ENCODE results near the gene PTPRM. TPM values are rescaled to one million over a fixed set of nuclear protein-coding genes. Genes with fewer than 3 reads are reported as not detected.

Gene PTPRM
- total RNA-seq, 4 donors from 2014 or later = 170 to 198 (median 182) TPM

GRCh38 chr18:8288472-8289195 is 721.5 kb downstream of the PTPRM start:
- WGBS, 2 donors = 37 to 46% methylated on average over 8 of the region's 8 CpGs
- H3K36me3 ChIP-seq = no peaks in the 10 kb centered on the region
- peak in 1 of 6 experiments; percentile 9 for TF ChIP-seq CTCF (IDR thresholded peaks at IDR 0.05)
- TF ChIP-seq POLR2A (IDR thresholded peaks at IDR 0.05) = no peak
- intact Hi-C loops (cut with DNase I) = no loop called here
- DNase-seq = peak; percentile 89 to 90
- H3K27ac ChIP-seq = peak overlapping the region; percentile 83 to 95 (median 83)
- no peaks in the 10 kb centered on the region for H3K27me3 ChIP-seq
- peaks cover 50 to 54% of the 10 kb centered on the region in 2 donors for H3K4me1 ChIP-seq
- H3K9me3 ChIP-seq = no peaks in the 10 kb centered on the region
- no peak overlapping the region for H3K4me3 ChIP-seq (replicated peaks in 1 of 3)

GRCh38 chr18:8290435-8290834 is 723.3 kb downstream of the PTPRM start:
- Histone ChIP-seq H3K27ac (no peak overlapping the region), H3K36me3 (no peaks in the 10 kb centered on the region), H3K9me3 (no peaks in the 10 kb centered on the region), H3K27me3 (no peaks in the 10 kb centered on the region), H3K4me3 (replicated peaks in 1 of 3) (no peak overlapping the region), H3K4me1 (peaks cover 38 to 41% of the 10 kb centered on the region in 2 donors)
- no peak for TF ChIP-seq CTCF (IDR thresholded peaks at IDR 0.05)
- TF ChIP-seq POLR2A (IDR thresholded peaks at IDR 0.05) = no peak
- intact Hi-C loops (cut with DNase I) = no loop called here
- 49 to 62% methylated on average over 3 of the region's 3 CpGs for WGBS, 2 donors
- no peak for DNase-seq

GRCh38 chr18:8290913-8291312 is 723.8 kb downstream of the PTPRM start:
- no peaks in the 10 kb centered on the region for H3K36me3 ChIP-seq
- peaks cover 33 to 39% of the 10 kb centered on the region in 2 donors for H3K4me1 ChIP-seq
- no peaks in the 10 kb centered on the region for H3K27me3 ChIP-seq
- H3K9me3 ChIP-seq = no peaks in the 10 kb centered on the region
- intact Hi-C loops (cut with DNase I) = no loop called here
- H3K27ac ChIP-seq = no peak overlapping the region
- no peak overlapping the region for H3K4me3 ChIP-seq (replicated peaks in 1 of 3)
- TF ChIP-seq CTCF (IDR thresholded peaks at IDR 0.05) = no peak
- TF ChIP-seq POLR2A (IDR thresholded peaks at IDR 0.05) = no peak
- no peak for DNase-seq
- WGBS, 2 donors = 61 to 66% methylated on average over 1 of the region's 1 CpG

- DNase-seq = no peak
- Histone ChIP-seq H3K9me3 (no peaks in the 10 kb centered on the region), H3K4me1 (peaks cover 11 to 16% of the 10 kb centered on the region in 2 donors), H3K4me3 (replicated peaks in 1 of 3) (no peak overlapping the region), H3K27me3 (no peaks in the 10 kb centered on the region), H3K36me3 (peaks cover 0 to 5% of the 10 kb centered on the region in 2 donors), H3K27ac (no peak overlapping the region)
- intact Hi-C loops (cut with DNase I) = no loop called here
- WGBS, 2 donors = 83 to 89% methylated on average over 2 of the region's 2 CpGs
- TF ChIP-seq POLR2A (IDR thresholded peaks at IDR 0.05) (no peak), CTCF (IDR thresholded peaks at IDR 0.05) (no peak)
Observed at GRCh38 chr18:8293184-8293583, 726.1 kb downstream of the PTPRM start.

GRCh38 chr18:8296886-8297616 is 729.9 kb downstream of the PTPRM start:
- no peak overlapping the region for H3K27ac ChIP-seq
- 94 to 95% methylated on average over 16 of the region's 16 CpGs for WGBS, 2 donors
- no peaks in the 10 kb centered on the region for H3K27me3 ChIP-seq
- peaks cover 9 to 13% of the 10 kb centered on the region in 2 donors for H3K4me1 ChIP-seq
- no peak for TF ChIP-seq POLR2A (IDR thresholded peaks at IDR 0.05)
- no peak for TF ChIP-seq CTCF (IDR thresholded peaks at IDR 0.05)
- DNase-seq = no peak
- no peaks in the 10 kb centered on the region for H3K9me3 ChIP-seq
- intact Hi-C loops (cut with DNase I) = no loop called here
- H3K36me3 ChIP-seq = peaks cover 0 to 5% of the 10 kb centered on the region in 2 donors
- no peak overlapping the region for H3K4me3 ChIP-seq (replicated peaks in 1 of 3)
